Measurements from ENCODE around the gene MMD.

The MMD gene

DNA sequence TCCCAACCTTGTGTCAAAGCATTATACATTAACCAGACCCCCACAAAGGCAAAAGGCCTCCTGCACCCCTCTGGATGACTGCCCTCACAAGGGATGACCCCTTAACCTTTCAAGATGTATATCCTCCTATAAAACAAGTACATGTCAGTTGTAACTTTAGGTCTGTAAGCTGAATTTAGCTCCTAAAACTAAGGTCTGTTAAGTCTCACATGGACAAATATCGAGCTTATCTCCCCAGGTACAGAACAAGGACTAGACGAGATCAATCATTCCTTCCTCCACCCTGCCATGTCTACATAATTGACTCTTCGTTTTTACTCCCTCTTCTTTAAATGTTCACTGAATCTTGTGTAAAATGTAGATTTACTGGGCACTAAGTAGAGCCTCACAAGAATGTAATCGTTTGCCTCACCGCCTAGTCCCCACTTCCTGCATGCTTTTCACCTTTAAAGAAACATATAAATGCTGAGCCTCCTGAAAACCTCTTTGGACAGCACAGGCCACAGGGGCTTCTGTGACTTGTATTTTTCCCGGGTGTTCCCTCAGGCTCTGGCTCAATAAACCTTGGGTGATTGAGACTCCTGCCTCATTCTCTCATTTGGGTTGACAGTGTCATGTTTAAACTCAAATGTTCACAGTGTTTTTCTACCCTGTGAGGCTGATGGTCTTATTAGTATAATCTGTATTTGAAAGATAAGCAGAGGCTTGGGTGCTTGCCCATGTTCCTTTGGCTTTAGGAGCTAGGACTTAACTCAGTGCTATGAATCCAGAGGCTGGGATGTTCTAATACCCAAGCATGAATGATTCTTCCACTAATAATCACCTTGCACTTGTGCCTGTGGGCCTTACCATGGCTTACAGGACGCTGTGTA lies 37.6 kb downstream of the MMD start:
- Mint-ChIP-seq H3K27me3 (peaks cover 10% of the 10 kb centered on the region), H3K36me3 (no peaks in the 10 kb centered on the region), H3K4me1 (no peaks in the 10 kb centered on the region), H3K27ac (no peak overlapping the region), H3K9me3 (no peaks in the 10 kb centered on the region), H3K4me3 (no peak overlapping the region)
- ATAC-seq (ENCODE audit: low read depth) (no peak), DNase-seq (ENCODE audit: low spot score in 2 of 2) (no peak)

DNA sequence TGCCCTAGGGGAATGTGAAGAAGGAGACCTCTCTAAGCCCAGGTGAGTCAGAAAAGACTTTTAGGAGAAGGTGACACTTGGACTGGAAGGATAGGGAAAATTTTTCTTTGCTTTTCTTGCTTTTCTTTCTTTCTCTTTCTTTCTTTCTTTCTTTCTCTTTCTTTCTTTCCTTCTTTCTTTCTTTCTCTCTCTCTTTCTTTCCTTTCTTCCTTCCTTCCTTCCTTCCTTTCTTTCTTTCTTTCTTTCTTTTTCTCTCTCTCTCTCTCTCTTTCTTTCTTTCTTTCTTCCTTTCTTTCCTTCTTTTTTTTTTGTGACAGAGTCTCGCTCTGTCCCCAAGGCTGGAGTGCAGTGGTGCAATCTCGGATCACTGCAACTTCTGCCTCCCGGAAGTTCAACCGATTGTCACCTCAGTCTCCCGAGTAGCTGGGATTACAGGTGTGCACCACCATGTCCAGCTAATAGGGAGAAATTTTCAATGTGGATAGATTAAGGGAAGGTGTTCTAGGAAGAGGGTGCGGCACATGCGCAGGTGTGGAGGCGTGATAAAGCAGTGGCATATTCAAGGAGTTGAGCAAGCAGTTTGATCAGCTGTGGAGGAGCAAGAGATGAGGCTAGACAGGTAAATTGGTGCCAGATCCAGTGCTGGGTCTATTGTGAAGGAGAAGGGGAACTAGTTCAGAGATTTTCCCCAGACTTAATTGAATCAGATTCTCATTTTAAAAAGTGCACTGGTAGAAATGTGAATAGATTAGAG lies 40.4 kb downstream of the MMD start:
- DNase-seq (ENCODE audit: low spot score in 2 of 2) (no peak), ATAC-seq (ENCODE audit: low read depth) (no peak)
- Mint-ChIP-seq H3K9me3 (no peaks in the 10 kb centered on the region), H3K4me3 (no peak overlapping the region), H3K36me3 (no peaks in the 10 kb centered on the region), H3K4me1 (no peaks in the 10 kb centered on the region), H3K27me3 (peaks cover 10% of the 10 kb centered on the region), H3K27ac (no peak overlapping the region)

DNA sequence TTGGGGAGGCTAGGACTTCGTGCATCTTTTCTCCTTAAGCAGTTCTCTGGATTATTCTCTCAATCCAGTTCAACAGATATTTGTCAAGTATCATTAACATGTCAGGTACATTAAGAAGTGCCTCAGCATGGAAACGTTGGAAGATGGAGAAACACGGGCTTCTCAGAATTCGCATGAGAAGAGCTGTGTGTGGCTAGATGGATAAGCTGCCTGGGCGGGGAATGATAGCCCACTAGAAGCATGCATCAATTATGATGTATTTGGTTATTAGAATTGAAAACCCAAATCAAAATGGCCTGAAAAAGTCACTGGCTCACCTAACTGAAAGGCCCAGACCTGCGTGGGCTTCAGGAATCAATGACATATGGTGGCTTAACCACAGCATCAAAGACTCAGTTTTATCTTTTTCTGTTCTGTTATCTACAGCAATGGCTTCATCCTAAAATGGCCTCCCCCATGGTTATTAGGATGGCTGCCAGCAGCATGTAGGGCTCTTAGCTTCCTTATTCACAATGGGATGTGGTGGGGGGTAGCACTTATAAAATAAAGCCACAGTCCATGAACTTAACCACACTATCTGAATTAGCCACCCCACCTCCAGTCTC lies 43.9 kb downstream of the MMD start:
- no peaks in the 10 kb centered on the region for H3K4me1 Mint-ChIP-seq
- H3K27ac Mint-ChIP-seq: no peak overlapping the region
- H3K4me3 Mint-ChIP-seq: no peak overlapping the region
- peaks cover 2% of the 10 kb centered on the region for H3K9me3 Mint-ChIP-seq
- peaks cover 3% of the 10 kb centered on the region for H3K36me3 Mint-ChIP-seq
- DNase-seq (ENCODE audit: low spot score in 2 of 2) (no peak), ATAC-seq (ENCODE audit: low read depth) (no peak)
- peaks cover 10% of the 10 kb centered on the region for H3K27me3 Mint-ChIP-seq

DNA sequence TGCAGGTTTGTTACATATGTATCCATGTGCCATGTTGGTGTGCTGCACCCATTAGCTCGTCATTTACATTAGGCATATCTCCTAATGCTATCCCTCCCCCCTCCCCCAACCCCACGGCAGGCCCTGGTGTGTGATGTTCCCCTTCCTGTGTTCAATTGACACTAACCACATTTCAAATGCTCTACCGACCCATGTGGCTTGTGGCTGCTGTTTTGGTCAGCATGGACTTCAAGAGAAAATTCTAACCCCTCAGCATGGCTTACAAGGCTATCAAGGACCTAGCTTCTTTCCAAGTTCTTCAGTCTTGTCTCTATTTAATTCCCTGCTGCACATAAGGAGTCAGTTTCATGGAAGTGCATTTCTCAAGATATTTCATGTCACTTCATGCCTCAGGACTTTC lies 52.9 kb downstream of the MMD start:
- DNase-seq (ENCODE audit: low spot score in 2 of 2) (no peak), ATAC-seq (ENCODE audit: low read depth) (no peak)
- Mint-ChIP-seq H3K4me1 (peaks cover 3% of the 10 kb centered on the region), H3K27me3 (peaks cover 5% of the 10 kb centered on the region), H3K36me3 (peaks cover 3% of the 10 kb centered on the region), H3K9me3 (peaks cover 3% of the 10 kb centered on the region), H3K27ac (no peak overlapping the region), H3K4me3 (no peak overlapping the region)

- H3K9me3 Mint-ChIP-seq: peaks cover 5% of the 10 kb centered on the region
- H3K36me3 Mint-ChIP-seq: peaks cover under 1% of the 10 kb centered on the region
- DNase-seq (ENCODE audit: low spot score in 2 of 2) (no peak), ATAC-seq (ENCODE audit: low read depth) (no peak)
- peaks cover 7% of the 10 kb centered on the region for H3K27me3 Mint-ChIP-seq
- no peak overlapping the region for H3K4me3 Mint-ChIP-seq
- peaks cover 3% of the 10 kb centered on the region for H3K4me1 Mint-ChIP-seq
- no peak overlapping the region for H3K27ac Mint-ChIP-seq
Measured at GRCh38 chr17:55366020-55366481, 55.6 kb downstream of the MMD start.

DNA sequence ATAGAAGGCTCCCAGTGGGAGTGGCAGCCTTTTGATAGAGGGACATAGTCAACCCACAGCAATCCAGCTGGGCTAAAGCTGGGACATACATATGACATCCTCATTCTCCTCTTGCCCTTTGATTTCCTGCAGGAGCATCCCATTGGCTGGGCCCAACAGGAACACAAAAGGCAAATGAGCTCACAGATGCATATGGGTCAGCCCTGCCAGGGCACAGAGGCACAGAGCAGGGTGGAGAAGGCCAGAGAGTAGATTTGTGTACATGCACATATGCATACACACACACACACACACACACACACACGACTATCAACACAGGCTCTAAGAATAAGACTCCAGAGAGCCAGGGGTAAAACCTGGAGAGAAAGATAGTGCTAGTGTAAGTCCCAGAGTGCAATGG lies 58.6 kb downstream of the MMD start:
- Mint-ChIP-seq H3K36me3 (peaks cover 3% of the 10 kb centered on the region), H3K27ac (no peak overlapping the region), H3K9me3 (peaks cover 9% of the 10 kb centered on the region), H3K4me1 (no peaks in the 10 kb centered on the region), H3K4me3 (no peak overlapping the region), H3K27me3 (peaks cover 8% of the 10 kb centered on the region)
- ATAC-seq (ENCODE audit: low read depth): no peak
- no peak for DNase-seq (ENCODE audit: low spot score in 2 of 2)

GRCh38 chr17:55360971-55361370 lies 60.7 kb downstream of the MMD start:
- H3K4me1 Mint-ChIP-seq: peaks cover 5% of the 10 kb centered on the region
- H3K27ac Mint-ChIP-seq: no peak overlapping the region
- ATAC-seq (ENCODE audit: low read depth) (no peak), DNase-seq (ENCODE audit: low spot score in 2 of 2) (no peak)
- H3K9me3 Mint-ChIP-seq: peaks cover 9% of the 10 kb centered on the region
- peaks cover 3% of the 10 kb centered on the region for H3K36me3 Mint-ChIP-seq
- H3K4me3 Mint-ChIP-seq: no peak overlapping the region
- H3K27me3 Mint-ChIP-seq: peaks cover 10% of the 10 kb centered on the region

DNA sequence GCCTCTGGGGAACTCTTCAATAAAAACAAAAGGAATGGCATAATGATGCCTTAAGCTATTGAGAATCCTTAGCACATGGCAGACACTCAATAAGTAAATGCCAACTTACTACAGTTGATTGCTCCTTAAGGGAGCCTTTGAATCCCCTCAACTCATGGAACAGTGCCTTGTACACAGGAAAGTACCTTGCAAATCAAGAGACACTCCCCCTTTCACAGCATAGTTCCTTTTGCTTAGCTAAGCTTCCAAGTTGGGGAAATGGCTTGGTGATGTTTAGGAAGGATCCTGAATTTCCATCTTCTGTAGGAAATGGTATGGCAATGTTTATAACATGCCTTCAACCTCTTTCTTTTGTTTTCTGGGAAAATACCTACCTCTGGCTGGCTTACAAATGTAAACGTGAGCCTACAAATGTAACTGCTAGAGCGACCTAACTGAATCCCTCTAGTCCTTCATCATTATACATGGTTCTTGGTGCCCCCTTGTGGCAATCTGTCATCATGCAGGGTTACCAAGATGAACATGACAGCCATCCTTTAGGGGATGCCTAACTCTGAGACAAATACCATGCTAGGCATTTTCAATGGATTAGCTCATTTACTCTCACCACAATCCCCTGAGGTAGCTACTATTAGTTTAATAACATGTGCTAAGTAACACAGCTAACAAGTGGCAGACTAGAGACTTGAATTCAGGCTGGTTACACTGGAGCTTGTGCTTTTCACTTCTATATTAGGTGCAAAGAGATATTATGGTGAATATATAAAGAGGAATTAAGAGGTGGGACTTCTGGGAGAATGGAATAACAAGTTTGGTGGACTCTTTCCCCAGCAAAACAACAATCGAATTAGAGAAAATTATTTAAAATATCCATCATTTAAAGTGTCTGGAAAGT lies 65.0 kb downstream of the MMD start:
- ATAC-seq (ENCODE audit: low read depth) (peak; percentile 87), DNase-seq (ENCODE audit: low spot score in 2 of 2) (peak; percentile 58 to 66)
- peaks cover 5% of the 10 kb centered on the region for H3K4me1 Mint-ChIP-seq
- H3K27ac Mint-ChIP-seq: no peak overlapping the region
- no peak overlapping the region for H3K4me3 Mint-ChIP-seq
- peaks cover 3% of the 10 kb centered on the region for H3K36me3 Mint-ChIP-seq
- H3K9me3 Mint-ChIP-seq: peaks cover 7% of the 10 kb centered on the region
- H3K27me3 Mint-ChIP-seq: peaks cover 5% of the 10 kb centered on the region

DNA sequence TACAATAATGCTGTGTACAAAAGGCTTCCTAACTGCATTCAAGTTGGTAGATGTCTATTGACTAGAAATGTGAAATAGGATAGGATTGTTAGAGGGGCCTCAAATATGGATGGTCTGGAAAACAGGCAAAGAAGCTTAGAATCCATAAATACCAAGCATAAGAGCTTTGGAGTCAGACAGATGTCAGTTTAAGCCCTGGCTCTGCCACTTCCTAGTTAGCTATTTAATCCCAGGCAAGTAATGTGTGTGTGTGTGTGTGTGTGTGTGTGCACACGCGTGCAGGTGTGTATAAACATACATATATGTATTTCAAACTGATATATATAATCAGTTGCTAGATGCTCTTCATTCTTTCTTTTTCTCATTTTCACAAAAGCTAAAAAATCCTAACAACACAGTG lies 66.7 kb downstream of the MMD start:
- ATAC-seq (ENCODE audit: low read depth) (no peak), DNase-seq (ENCODE audit: low spot score in 2 of 2) (no peak)
- Mint-ChIP-seq H3K27ac (no peak overlapping the region), H3K36me3 (no peaks in the 10 kb centered on the region), H3K9me3 (no peaks in the 10 kb centered on the region), H3K4me1 (peaks cover 5% of the 10 kb centered on the region), H3K27me3 (peaks cover 2% of the 10 kb centered on the region), H3K4me3 (no peak overlapping the region)

GRCh38 chr17:55354010-55354409 lies 67.6 kb downstream of the MMD start:
- Mint-ChIP-seq H3K4me1 (peaks cover 5% of the 10 kb centered on the region), H3K4me3 (no peak overlapping the region)
- no peak for ATAC-seq (ENCODE audit: low read depth)

DNA sequence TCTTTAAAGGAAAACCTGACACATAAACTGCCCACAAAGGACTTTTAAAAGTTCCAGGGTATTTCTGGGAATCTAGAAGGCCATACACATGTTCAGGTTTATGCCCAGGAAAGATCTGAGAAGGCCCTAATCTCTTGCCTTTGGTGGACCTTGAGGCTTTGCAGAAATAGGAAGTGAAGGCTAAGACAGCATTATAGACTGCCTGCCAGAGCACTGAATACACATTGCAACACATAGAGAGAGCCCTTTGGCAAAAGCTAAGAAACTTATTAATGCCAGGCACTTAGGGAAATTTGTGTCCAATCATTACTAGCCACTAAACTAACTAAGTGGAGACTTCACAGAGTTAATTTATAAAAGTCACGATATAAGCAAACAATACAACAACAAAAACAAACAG lies 70.4 kb downstream of the MMD start:
- Mint-ChIP-seq H3K4me1 (peaks cover 2% of the 10 kb centered on the region), H3K36me3 (no peaks in the 10 kb centered on the region), H3K27me3 (peaks cover 1% of the 10 kb centered on the region), H3K4me3 (no peak overlapping the region), H3K27ac (no peak overlapping the region), H3K9me3 (peaks cover 4% of the 10 kb centered on the region)
- no peak for DNase-seq (ENCODE audit: low spot score in 2 of 2)
- no peak for ATAC-seq (ENCODE audit: low read depth)

More at GRCh38 chr17:55354010-55354409, 67.6 kb downstream of the MMD start:
- H3K27me3 Mint-ChIP-seq: peaks cover 3% of the 10 kb centered on the region
- no peak for DNase-seq (ENCODE audit: low spot score in 2 of 2)
- no peaks in the 10 kb centered on the region for H3K36me3 Mint-ChIP-seq
- no peak overlapping the region for H3K27ac Mint-ChIP-seq
- no peaks in the 10 kb centered on the region for H3K9me3 Mint-ChIP-seq

GRCh38 chr17:55350825-55351205 lies 70.8 kb downstream of the MMD start:
- Mint-ChIP-seq H3K27ac (no peak overlapping the region), H3K27me3 (peaks cover 1% of the 10 kb centered on the region), H3K4me1 (peaks cover 2% of the 10 kb centered on the region), H3K9me3 (peaks cover 4% of the 10 kb centered on the region), H3K4me3 (no peak overlapping the region), H3K36me3 (no peaks in the 10 kb centered on the region)
- no peak for DNase-seq (ENCODE audit: low spot score in 2 of 2)
- no peak for ATAC-seq (ENCODE audit: low read depth)

GRCh38 chr17:55348749-55349354 lies 72.8 kb downstream of the MMD start:
- DNase-seq (ENCODE audit: low spot score in 2 of 2): peak; percentile 20 to 25
- Mint-ChIP-seq H3K27me3 (peaks cover 4% of the 10 kb centered on the region), H3K4me3 (no peak overlapping the region), H3K27ac (no peak overlapping the region), H3K9me3 (peaks cover 7% of the 10 kb centered on the region), H3K4me1 (peaks cover 2% of the 10 kb centered on the region), H3K36me3 (peaks cover 3% of the 10 kb centered on the region)
- ATAC-seq (ENCODE audit: low read depth): peak; percentile 48

Measured in memory B cell (primary cell).